ENCODE data around the gene SNRPB2. TPM values are rescaled to one million over a fixed set of nuclear protein-coding genes. Genes with fewer than 3 reads are reported as not detected.

Gene SNRPB2
- total RNA-seq, result 41.9 and 42.6 TPM in 2 replicates

GRCh38 chr20:16729565-16730460, at the start of gene SNRPB2:
Gene SNRPB2, plus strand, starts transcription at chr20:16730026. Its CDS starts 1,677 bp downstream, at chr20:16731703.

GRCh38 chr20:16748308-16748900, 18.6 kb downstream of the SNRPB2 start, which contains the start of gene OTOR:
Gene OTOR, plus strand, starts transcription at chr20:16748358. Its CDS starts 44 bp downstream, at chr20:16748402.

Small RNAs within 50 kb of the gene (small RNA-seq; reads per million reads assigned to genes)
- gene AL135938.1, result not detected

Other genes with a start within 250 kb of the SNRPB2 start
- 7.7 and 9.2 TPM in 2 replicates for gene KIF16B, start 156.6 kb upstream of the SNRPB2 start, total RNA-seq
- not detected in 2 replicates for gene OTOR, start 18.3 kb downstream of the SNRPB2 start, total RNA-seq